GM18519 (cell line): ENCODE measurements around the gene TNXB.
A peak's percentile ranks its signal among the peaks of the same experiment; 100 is the strongest.
"Not testable (repeated sequence)": the region's sequence is repeated elsewhere in the genome, so short reads cannot be mapped to it uniquely, and the experiment has no call there.

Source experiments
- ATAC-seq: cut with Tn5 transposase; IDR thresholded peaks from one replicate; pipeline ENCODE4 v1.9.1; 2021; ENCODE audit warnings: mild to moderate bottlenecking, moderate library complexity; ENCODE audit not compliant: unreplicated experiment, low FRiP score

The TNXB gene

DNA sequence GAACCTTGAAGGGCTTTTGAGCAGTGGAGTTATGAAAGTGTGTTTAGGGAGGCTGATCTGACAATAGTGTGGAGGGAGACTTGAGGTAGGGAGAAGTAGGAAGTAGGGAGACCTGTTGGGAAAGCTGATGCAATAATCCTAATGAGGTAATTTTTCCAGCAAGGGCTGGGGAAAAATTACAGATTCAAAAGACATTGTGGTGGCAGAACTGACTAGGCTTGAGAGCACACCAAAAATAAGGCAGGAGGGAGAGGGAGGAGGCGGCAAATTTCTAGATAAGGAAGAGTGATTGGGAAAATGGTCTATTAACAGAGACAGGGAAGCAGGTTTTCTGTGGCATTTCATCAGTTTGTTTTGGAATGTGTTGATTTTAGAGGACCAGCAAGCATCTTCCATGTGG, 37.1 kb upstream of the TNXB start:
- no peak for ATAC-seq

DNA sequence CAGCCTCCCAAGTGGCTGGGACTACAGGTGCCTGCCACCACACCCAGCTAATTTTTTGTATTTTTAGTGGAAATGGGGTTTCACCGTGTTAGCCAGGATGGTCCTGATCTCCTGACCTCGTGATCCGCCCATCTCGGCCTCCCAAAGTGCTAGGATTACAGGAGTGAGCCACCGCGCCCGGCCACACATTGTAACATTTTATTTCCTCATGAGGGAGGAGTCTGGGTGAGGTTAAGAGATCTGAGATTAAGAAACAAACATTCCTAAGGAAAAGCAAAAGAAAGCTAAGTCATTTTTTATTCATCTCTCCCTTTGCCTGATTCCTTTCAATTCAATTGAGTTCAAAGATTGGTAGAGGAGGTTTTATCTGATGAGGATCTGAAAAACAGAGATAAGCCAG, 35.1 kb upstream of the TNXB start:
- not testable (repeated sequence) for ATAC-seq

DNA sequence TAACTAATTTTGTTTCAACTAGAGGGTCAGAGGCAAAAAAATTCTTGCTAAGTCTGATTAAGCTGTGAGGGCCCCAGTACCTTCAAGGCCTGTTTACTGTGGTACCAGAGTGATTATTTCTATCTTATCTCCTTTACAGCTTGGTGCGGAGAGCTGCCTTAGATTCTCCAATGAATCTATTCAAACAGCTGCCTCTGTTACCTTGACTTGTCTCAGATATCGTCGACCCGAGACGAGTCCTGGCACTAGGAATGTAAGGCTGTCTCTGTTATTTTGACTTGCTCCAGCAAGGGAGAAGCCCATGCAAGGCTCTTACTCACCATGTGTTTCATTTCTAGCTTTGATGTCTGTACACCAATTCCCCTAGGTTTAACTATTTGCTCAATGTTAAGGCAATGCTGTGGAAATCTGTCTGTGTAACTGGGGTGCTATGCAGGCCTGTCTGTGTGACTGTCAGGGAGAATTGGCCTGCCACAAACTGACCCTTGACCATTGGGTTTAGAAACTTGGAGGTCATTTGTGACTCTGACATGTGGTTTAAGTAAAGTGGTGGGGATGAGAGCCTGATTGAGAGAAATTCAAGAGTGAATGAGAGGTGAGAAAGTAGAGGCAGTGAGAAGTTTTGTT, 31.4 kb upstream of the TNXB start:
- no peak for ATAC-seq

DNA sequence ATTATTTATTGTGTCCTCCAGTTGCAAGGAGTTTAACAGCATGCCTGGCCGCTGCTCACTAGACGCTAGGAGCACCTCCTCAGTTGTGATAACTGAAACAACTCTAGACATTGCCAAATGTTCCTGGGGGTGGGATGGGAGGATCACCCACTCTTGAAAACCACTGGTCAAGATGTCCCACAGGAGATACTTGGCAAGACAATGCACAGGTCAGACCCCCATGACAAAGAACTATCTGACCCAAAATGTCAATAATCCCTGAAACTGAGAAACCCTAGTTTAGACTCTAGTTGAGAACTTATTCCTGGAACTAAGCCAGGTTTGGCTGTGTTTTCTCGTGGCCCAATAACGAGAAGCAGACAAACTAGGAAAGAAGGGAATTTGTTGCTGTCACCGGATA, 30.5 kb upstream of the TNXB start:
- no peak for ATAC-seq

DNA sequence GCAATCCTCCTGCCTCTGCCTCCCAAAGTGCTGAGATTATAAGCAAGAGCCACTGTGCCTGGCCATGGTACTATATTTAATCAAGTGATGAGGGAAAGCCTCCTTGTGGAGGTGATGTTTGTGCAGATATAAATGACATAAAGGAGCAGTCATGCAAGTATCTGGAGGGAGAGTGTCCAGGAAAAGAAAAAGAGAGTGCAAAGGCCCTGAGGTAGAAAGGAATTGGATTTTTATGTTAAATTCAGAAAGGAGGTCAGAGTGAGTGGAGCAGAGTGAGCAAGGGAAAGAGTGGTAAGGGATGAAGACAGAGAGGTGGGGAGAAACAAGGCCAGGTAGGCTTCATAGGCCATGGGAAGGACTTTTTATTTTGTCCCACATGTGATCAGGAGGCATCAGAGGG, 28.3 kb upstream of the TNXB start:
- no peak for ATAC-seq

DNA sequence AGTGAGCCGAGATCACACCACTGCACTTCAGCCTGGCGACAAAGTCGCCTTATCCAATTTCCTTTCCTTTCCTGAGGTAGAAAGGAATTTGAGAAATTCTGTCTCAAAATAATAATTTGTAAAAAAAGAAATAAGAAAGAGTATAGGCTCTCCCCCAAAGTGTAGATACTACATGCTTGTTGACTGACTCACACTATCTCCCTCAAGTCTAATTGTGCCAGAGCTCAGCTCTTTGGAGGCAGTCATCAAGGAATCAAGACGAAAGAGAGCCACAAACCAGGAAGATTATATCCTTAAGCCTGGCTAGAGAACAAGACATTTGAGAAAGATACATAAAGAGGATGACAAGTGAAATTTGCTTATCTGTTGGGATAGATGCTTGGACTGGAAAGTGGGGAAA, 24.6 kb upstream of the TNXB start:
- ATAC-seq, result no peak

DNA sequence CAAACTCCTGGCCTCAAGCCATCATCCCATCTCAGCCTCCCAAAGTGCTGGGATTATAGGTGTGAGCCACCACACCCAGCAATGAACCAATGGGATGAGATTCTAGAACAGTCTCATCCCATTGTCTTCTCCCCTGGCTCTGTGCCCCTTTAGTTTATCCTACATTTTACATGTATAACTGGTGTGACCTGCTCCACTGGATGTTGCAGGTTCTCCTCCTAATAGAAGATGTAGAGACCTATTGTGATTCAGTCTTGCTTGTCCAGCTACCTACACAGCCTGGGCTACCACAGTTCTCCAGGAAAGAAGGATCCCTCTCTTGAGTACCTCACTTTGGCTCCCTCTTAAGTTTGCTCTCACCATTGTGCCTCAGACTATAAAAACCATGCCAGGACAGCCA, 23.0 kb upstream of the TNXB start:
- ATAC-seq, result no peak

DNA sequence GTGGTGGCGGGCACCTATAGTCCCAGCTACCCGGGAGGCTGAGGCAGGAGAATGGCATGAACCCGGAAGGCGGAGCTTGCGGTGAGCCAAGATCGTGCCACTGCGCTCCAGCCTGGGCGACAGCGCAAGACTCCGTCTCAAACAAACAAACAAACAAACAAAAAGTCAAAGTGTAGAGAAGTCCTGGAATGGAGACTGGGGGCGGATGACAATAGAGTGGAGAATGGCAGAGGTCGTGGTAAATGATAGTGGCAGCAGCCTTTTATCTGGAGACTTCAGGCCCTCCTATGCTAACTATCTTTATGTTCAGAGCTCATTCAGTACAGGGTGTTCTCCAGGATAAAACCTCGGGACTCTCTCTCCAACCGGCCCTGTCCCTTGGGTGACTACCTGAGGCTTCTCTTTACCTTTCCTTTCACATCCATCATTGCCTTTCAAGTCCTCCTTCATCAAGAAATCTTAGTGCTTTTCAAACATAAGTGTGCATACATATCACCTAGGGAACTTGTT, 22.4 kb upstream of the TNXB start:
- no peak for ATAC-seq

DNA sequence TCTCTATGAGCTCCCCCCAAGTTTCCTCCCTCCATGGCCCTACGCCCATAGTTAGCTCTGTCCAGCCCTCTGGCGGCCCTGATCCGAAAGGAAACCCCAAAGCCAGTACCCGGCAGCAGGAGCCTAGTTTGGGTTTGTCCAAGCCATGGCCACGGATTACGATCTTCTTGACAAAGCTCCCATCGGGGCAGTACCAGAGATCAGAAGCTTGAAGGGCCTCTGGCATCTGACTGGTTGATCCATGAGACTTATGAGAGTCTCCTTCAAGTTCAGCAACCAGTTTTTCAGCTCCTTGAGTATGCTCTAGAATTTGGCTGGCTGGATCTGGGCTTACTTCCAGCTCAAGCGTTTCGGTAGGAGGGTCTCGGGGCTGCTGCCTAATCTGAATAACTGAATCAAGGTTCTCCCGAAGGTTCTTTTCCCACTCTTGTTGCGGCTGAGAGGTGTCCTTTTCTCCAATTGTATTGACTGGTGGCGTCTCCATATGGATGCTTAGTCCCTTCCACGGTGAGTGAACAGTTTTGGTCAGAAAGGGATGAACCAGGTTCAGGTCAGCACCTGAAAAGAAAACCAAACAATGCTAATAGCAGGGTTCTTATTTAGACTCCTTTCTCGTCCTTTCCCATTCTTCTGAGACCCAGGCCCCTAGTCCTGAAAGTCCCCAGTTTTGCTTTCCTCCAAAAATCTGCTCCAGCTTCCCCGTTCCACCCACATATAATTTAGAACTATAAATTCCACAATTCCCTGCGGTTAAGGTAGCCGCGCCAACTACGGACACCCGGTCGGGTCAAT, 20.4 kb upstream of the TNXB start:
- ATAC-seq, result no peak

DNA sequence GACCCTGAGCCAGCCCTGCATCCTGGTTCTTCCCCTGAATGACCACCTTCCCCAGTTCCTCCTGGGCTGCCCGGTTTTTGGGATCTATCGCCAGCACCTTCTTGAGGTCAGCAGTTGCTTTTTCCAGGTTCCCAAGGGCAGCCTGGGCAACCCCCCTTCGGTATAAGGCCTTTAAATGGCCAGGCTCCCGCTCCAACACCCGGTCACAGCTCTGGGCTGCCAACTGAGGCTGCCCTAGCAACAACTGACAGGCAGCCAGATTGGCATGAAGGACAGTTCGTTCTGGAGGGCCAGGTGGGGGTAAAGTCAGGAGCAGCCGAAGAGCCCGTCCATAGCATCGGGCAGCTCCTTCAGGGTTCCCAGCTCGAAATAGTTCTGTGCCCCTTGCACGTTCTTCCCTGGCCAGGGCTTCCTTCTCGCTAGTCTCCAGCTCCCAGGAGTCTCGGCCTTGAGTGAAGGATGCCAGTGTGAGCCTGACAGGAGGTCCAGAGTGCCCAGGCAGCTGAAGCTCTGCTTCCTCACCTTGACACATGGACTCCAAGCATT, 19.7 kb upstream of the TNXB start:
- no peak for ATAC-seq

DNA sequence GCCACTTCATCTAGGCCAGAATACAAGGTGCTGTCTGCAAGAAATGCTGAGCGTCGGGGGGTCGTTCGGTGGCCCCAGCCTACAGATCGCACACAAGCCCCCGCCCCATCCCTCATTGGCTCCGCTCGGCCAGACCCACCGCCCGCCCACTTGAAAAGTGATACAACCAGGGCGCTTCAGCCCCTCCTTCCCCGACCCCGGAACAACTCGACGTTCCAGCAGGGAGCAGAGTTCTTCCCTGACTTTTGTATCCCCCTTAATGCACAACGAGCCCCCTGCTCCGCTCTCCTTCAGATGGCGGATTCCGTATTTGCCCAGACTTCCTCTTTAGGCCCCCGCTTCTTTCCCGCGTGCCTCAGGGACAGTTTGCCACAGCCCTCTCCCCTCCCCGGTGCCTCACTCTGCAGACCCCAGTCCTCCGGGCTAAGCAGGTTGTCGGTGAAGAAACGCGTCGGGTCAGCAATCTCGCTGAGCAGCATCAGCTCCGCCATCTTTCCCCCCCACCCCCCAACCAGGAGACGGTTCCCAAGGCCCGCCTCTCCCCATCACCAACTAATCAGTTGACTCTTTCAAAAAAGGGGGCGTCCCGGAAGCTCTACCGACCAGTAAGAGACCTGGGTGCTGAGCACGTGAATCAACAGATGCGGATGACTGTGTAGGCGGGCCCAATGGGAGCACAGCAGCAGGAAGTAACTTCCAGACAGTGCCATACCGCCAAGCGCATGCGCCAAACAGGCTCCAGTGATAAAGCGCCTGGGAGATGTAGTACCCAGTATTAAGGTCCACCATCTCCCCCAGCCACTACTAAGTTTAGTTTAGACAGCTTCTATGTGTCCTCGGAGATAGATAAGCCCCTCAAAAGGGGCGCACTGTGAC, 18.8 kb upstream of the TNXB start, which contains the start of gene ATF6B:
TSS of gene ATF6B (minus strand) at position 530 of the 876 bp plus-strand sequence. CDS start at position 491, 39 bp downstream.
- peak; percentile 77 for ATAC-seq

DNA sequence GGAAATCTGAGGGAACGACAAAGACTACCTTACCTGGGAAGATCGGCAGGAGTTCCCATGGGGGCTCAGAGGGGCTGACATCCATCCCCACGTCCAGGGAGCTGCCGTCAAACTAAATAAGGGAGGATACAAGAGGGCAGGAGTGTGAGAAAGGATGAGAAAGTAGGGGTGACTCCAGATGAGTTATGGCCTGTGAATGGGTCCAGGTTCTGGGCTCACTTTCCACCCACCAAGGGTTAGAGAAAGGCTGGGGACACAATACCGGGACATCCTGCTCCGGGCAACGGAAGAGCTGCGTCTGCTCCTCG, 18.2 kb upstream of the TNXB start:
- no peak for ATAC-seq

DNA sequence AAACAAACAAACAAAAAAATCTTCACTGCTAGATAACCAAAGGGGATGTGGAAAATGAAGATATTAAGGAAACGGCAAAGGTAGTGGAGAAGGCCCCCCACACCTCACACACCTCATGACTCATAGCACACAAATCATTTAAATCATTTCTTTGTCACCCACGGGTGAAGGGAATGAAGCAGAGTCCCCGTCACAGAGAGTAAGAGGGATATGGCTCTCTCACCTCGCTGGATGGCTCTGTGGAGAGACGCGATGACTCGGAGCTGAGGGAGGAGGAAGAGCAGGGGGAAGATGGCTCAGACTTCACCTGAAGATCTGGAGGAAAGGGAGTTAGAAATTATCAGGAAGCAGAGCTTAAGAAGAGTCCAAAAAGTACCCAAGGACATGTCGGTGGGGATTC, 17.7 kb upstream of the TNXB start:
- no peak for ATAC-seq

DNA sequence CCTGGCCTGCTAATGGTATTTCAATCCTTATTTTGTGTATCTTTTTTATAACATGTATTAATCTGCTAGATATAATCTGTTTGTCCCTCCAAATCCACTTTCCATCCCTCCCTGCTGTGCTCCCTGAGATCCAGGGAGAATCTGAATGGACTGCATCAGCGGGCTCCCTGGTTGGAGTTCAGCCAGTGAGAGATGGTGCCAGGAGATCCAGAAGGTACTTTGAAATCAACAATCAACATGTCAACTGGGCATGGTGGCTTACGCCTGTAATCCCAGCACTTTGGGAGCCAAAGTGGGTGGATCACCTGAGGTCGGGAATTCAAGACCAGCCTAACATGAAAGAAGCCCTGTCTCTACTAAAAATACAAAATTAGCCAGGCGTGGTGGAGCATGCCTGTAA, 14.5 kb upstream of the TNXB start:
- ATAC-seq, result no peak

DNA sequence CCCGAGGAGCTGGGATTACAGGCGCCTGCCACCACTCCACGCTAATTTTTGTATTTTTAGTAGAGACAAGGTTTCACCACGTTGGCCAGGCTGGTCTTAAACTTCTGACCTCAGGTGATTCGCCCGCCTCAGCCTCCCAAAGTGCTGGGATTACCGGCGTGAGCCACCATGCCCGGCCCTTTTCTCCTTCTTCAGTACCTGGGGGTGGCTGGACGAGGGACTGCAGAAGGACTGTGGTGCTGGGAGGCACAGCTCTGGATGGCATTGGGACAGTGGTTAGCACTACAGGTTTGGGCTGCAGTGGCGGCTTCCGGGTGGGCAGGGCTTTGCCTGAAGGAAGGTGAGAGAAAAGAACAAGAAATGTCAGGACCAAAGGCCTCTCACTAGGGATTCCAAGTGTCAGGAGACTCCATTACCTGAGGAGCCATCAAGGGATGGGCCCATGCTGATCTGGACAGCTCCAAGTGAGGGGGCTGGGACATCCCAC, 11.5 kb upstream of the TNXB start:
- ATAC-seq, result no peak

DNA sequence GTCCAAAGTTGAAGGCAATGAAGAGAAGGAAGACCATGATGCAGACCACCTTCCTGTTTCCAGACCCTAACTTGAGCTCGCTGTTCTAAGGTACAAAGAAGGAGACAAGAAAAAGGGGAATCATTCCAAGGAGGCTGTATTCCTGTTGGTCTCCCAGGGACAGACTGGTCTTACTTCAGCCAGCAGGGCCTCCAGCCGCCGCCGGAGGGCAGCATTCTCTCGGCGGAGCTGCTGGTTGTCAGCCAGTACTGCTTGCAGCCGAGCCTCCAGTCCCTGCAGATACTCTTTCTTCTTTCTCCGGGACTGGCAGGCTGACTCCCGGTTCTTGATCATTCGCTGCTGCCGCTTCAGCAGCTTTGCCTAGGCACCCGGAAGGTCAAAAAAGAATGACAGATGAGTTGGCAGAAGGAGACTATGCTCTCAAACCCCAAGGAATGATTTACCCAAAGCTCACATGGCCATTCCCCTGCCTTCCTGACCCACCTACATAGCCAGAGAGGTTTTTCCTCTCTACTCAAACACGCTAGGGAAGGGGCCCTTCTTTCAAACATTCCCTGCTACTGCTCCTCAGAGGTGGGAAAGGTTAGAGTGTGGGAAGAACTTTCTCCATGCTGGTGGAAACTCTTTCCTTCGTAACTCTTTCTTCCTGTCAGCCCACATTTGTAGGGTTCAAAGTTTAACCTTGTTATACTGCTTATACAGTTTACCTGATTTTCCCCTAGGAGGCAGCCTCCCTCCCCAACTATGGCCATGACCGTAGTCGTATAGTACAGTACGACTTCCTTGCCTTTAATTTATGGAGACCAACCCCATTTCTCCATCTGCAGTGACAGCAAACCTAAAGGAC, 9.9 kb upstream of the TNXB start:
- ATAC-seq, result no peak

DNA sequence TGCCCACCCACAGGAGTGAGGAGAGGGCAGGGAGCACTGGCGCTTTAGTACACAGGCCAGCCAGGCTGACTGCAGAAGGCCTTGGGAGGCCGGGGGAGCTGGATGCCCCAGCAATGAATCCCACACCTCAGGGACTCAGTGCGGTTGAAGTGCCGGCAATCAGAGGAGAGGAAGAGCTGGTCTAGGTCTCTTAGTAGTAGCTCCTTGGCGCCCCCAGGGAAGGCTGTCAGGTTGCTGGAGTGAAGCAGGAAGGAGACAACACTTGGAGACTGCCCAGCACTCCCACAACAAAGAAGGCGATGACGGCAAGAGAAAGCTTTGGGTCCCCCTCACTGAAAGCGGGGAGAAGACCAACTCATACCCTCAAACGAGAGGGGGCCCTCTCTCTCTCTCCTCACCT, 8.3 kb upstream of the TNXB start:
- ATAC-seq, result no peak

DNA sequence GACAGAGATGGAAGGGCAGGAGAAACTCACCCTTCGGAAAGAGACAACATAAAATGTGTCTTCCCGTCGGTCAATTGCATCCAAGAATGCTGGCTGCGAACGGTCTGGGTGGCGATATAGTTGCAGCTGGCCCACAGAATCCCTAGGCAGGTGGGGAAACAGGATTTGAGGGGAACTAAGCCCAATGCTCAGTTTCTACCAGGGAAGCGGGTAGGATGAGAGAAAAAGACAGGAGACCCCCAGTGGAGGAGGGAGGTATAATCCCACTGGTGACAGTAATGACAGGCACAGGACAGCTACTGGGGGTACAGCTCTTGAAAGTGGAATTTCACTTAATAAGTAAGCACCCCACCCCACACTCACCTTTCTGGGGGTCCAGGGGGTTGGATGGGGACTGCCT, 7.5 kb upstream of the TNXB start:
- no peak for ATAC-seq

DNA sequence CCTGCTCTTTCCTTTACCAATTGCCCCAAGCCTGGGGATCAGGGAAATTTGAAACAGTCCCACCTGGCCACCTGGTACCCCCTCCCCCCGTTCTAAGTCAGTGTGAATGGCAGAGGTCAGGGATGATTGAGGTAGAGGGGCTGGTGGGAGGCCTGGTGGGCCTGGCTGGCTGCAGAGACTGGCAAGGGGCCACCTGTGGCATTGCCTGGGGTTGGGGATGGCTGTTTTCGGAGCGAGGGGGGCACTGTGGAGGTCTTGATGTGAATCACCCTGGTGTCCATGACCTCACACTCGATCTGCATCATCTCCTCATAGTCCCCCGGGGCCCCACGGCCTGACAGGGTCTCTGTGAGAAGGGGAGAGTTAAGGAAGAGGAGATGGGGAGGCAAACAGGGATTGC, 6.5 kb upstream of the TNXB start:
- no peak for ATAC-seq

DNA sequence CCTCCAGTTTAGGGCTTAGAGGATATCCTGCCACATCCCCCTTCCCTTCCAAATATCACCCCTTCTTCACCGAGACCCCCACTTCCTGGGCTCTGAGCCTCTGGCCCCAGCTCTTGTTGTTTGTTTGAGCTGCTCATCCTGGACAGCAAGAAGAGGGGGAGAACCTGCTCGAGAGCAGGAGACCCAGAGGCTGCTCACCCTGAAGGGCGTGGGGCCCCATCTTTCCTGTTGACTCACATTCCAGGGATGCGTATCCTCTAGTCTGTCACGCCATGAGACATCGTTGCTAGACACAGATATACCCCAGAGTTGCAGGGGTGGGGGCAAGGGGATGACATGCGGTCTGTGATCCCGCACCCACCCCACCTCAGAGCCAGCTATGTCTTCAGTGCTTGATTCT, 5.7 kb upstream of the TNXB start:
- no peak for ATAC-seq
